ENCODE measurements around the gene CFAP46. TPM values are rescaled to one million over a fixed set of nuclear protein-coding genes. Genes with fewer than 3 reads are reported as not detected.

Gene CFAP46
- total and polyA plus RNA-seq, 2 of the 4 experiments (the other 2 are of a cell fraction): 1.3 to 1.8 TPM

DNA sequence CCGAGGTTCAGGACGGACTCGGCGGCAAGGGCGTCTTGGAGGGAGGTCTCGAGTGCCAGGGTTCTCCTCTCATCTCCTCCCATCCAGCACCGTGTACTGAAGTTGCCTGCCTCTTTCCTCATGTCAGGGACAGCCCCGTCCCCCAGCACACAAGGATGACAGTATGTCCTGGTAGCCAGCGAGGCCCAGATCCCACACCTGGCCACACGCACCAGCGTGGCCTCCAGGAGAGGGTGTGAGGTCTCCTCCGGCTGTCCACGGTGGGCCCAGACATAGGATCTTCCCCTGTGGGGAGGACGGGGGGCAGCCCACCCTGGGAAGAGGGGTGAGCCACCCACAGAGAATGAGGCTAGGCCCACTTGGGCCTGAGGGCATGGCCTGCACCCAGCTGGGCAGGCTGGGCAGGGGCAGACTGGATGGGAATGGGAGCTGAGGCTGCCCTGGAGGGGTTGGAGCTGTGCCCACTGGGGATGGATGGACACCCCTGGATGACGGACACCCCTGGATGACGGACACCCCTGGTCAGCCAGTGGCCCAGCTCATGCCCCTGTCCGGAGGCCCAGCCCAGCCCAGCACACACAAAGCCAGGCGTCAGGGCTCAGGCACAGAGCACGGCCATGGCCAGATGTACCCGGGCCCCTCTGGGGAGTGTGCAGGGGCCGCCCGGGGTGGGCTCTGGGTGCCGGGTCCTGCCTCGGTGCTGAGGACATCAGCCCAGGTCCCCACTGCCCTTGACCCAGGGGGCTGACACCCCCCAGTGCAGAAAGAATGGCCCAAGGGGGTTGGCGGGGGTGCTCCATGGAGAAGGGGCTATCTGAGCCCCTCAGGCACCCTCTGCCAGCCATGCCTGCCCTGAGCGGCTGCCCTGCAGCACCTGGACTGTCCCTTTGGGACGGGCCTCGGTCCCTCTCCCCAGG is 30.9 kb upstream of the CFAP46 start:
- BruUV-seq (replicated peaks): no TSS peak
- no peak overlapping the region for H3K23ac ChIP-seq (ENCODE audit: low read depth, low read length)
- H3K4me1 ChIP-seq (ENCODE audit: control insufficient read depth, insufficient read depth, low read length): no peaks in the 10 kb centered on the region
- H3K18ac ChIP-seq (ENCODE audit: low read depth, low read length): no peak overlapping the region
- no peak overlapping the region for H3K4me2 ChIP-seq (ENCODE audit: low read depth, low read length)
- H3K56ac ChIP-seq (ENCODE audit: extremely low read depth, insufficient read depth, low read length): no peak overlapping the region
- WGBS, 2 experiments (ENCODE audit: extremely low coverage in 2 of 2, insufficient read length in 1 of 2): 78% methylated on average over 16 of the region's 28 CpGs; no CpG with 5 or more reads in 1 of the 2 experiments
- no peak overlapping the region for H3K9ac ChIP-seq (ENCODE audit: low read depth, low read length)
- no peak overlapping the region for H3K4me3 ChIP-seq (ENCODE audit: insufficient read depth, low read depth, low read length)
- no peak overlapping the region for H4K5ac ChIP-seq (ENCODE audit: low read depth, low read length)
- H3K14ac ChIP-seq (replicated peaks; ENCODE audit: low read depth, low read length): no peak overlapping the region
- H3K4ac ChIP-seq (ENCODE audit: low read depth, low read length): no peak overlapping the region
- ATAC-seq (ENCODE audit: low read depth): no peak
- no peaks in the 10 kb centered on the region for H3K79me1 ChIP-seq (ENCODE audit: low read depth in 1 of 2, low read length in 2 of 2)
- H3K27me3 ChIP-seq (ENCODE audit: control insufficient read depth, insufficient read depth, low read length): peaks cover 53% of the 10 kb centered on the region
- no peak overlapping the region for H4K91ac ChIP-seq (ENCODE audit: insufficient read depth, low read depth, low read length)
- dilution Hi-C loops (cut with HindIII; ENCODE audit: low sequenced_read_pairs, unreplicated experiment) (no loop called here), in situ Hi-C loops (cut with MboI; ENCODE audit: low sequenced_read_pairs) (no loop called here), intact Hi-C loops (cut with micrococcal nuclease) (no loop called here)
- TF ChIP-seq BHLHE40 (IDR thresholded peaks at IDR 0.05; ENCODE audit: low read depth, low read length) (no peak), RCOR1 (IDR thresholded peaks at IDR 0.05; ENCODE audit: insufficient replicate concordance, low read length) (no peak), RAD21 (IDR thresholded peaks at IDR 0.05; ENCODE audit: low read length) (no peak), RFX5 (IDR thresholded peaks at IDR 0.05; ENCODE audit: low read depth, low read length) (no peak), POLR2A (IDR thresholded peaks at IDR 0.05; ENCODE audit: low read depth, low read length) (no peak), CEBPB (IDR thresholded peaks at IDR 0.05; ENCODE audit: low read depth, low read length) (no peak)
- TF ChIP-seq, protein P1, sequence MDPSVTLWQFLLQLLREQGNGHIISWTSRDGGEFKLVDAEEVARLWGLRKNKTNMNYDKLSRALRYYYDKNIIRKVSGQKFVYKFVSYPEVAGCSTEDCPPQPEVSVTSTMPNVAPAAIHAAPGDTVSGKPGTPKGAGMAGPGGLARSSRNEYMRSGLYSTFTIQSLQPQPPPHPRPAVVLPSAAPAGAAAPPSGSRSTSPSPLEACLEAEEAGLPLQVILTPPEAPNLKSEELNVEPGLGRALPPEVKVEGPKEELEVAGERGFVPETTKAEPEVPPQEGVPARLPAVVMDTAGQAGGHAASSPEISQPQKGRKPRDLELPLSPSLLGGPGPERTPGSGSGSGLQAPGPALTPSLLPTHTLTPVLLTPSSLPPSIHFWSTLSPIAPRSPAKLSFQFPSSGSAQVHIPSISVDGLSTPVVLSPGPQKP (IDR thresholded peaks at IDR 0.05; ENCODE audit: borderline replicate concordance, low read depth, low read length): no peak
- H4K8ac ChIP-seq (ENCODE audit: low read depth in 2 of 2, low read length in 2 of 2): no peak overlapping the region
- no peak overlapping the region for H2AK9ac ChIP-seq (replicated peaks; ENCODE audit: low read depth, low read length, poor library complexity)
- H3K27ac ChIP-seq (ENCODE audit: insufficient read depth, low read length): no peak overlapping the region
- no peaks in the 10 kb centered on the region for H4K20me1 ChIP-seq (ENCODE audit: insufficient read depth, low read length)
- H2AK5ac ChIP-seq (ENCODE audit: low read depth, low read length): no peak overlapping the region
- no peak overlapping the region for H2BK20ac ChIP-seq (ENCODE audit: low read depth, low read length)
- H2BK120ac ChIP-seq (ENCODE audit: low read depth, low read length): no peak overlapping the region
- ChIA-PET POLR2A (ENCODE audit: unreplicated experiment) (no interaction called here), CTCF (no interaction called here)
- H3K9me1 ChIP-seq (ENCODE audit: insufficient read depth, low read length): no peaks in the 10 kb centered on the region
- no peak for DNase-seq
- no peak overlapping the region for H2BK5ac ChIP-seq (ENCODE audit: low read depth, low read length, poor library complexity, severe bottlenecking)
- peak overlapping the region; percentile 21 for H2AFZ ChIP-seq (replicated peaks; ENCODE audit: low read length, poor library complexity)
- H3K9me3 ChIP-seq (ENCODE audit: control insufficient read depth, insufficient read depth, low read length): no peaks in the 10 kb centered on the region
- no peak overlapping the region for H2BK15ac ChIP-seq (ENCODE audit: low read depth, low read length)
- no peaks in the 10 kb centered on the region for H3K36me3 ChIP-seq (ENCODE audit: control insufficient read depth, insufficient read depth, low read length)
